ENCODE measurements around the gene SCG3. TPM values are rescaled to one million over a fixed set of nuclear protein-coding genes. Genes with fewer than 3 reads are reported as not detected.

SCG3 gene
- total and polyA plus RNA-seq, 2 of the 4 experiments (the other 2 are of a cell fraction) = 0.02 TPM; not detected in 1

DNA sequence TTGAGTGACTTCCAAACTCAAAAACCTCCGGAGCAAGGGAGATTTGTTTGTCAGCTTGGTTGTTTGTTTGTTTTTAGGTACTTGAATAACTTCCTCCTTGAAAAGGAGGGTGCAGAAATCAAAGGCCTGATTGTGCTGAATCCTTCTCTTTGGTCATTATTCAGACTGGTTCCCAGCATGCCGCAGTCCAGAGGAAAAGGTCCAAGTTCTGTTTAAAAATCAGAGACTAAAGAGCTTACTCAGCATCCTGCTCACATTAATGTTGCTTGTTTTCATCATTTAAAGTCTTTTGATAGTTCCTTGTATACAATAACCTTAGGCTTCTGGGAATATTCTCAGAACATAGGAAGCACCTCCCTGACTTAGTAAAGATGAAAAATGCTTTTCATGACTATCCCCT, 982 bp upstream of the SCG3 start:
- ATAC-seq (ENCODE audit: low read depth) = no peak
- H3K14ac ChIP-seq (replicated peaks; ENCODE audit: low read depth, low read length) = no peak overlapping the region
- ChIA-PET POLR2A (ENCODE audit: unreplicated experiment) (no interaction called here), CTCF (no interaction called here)
- H3K9me1 ChIP-seq (ENCODE audit: insufficient read depth, low read length) = no peaks in the 10 kb centered on the region
- no peak overlapping the region for H3K23ac ChIP-seq (ENCODE audit: low read depth, low read length)
- no peak overlapping the region for H2BK120ac ChIP-seq (ENCODE audit: low read depth, low read length)
- H3K4me2 ChIP-seq (ENCODE audit: low read depth, low read length) = no peak overlapping the region
- H4K91ac ChIP-seq (ENCODE audit: insufficient read depth, low read depth, low read length) = no peak overlapping the region
- H4K8ac ChIP-seq (ENCODE audit: low read depth in 2 of 2, low read length in 2 of 2) = no peak overlapping the region
- no peak overlapping the region for H3K9ac ChIP-seq (ENCODE audit: low read depth, low read length)
- no peak overlapping the region for H3K18ac ChIP-seq (ENCODE audit: low read depth, low read length)
- no peak overlapping the region for H2BK15ac ChIP-seq (ENCODE audit: low read depth, low read length)
- dilution Hi-C loops (cut with HindIII; ENCODE audit: low sequenced_read_pairs, unreplicated experiment) = no loop called here
- BruUV-seq (replicated peaks) = no TSS peak
- intact Hi-C loops (cut with micrococcal nuclease) = no loop called here
- no peak overlapping the region for H2BK20ac ChIP-seq (ENCODE audit: low read depth, low read length)
- H3K79me1 ChIP-seq (ENCODE audit: low read depth in 1 of 2, low read length in 2 of 2) = no peaks in the 10 kb centered on the region
- no peaks in the 10 kb centered on the region for H4K20me1 ChIP-seq (ENCODE audit: insufficient read depth, low read length)
- H3K36me3 ChIP-seq (ENCODE audit: control insufficient read depth, insufficient read depth, low read length) = no peaks in the 10 kb centered on the region
- WGBS, 2 experiments (ENCODE audit: extremely low coverage in 2 of 2, insufficient read length in 1 of 2) = 44% methylated on average over 1 of the region's 2 CpGs; no CpG with 5 or more reads in 1 of the 2 experiments
- H3K27ac ChIP-seq (ENCODE audit: insufficient read depth, low read length) = no peak overlapping the region
- 0 out of 2 replicates have a peak, but pooled peaks have one; percentile 35 for TF ChIP-seq MAFK (IDR thresholded peaks at IDR 0.05; ENCODE audit: low read depth, low read length)
- TF ChIP-seq, protein P1, sequence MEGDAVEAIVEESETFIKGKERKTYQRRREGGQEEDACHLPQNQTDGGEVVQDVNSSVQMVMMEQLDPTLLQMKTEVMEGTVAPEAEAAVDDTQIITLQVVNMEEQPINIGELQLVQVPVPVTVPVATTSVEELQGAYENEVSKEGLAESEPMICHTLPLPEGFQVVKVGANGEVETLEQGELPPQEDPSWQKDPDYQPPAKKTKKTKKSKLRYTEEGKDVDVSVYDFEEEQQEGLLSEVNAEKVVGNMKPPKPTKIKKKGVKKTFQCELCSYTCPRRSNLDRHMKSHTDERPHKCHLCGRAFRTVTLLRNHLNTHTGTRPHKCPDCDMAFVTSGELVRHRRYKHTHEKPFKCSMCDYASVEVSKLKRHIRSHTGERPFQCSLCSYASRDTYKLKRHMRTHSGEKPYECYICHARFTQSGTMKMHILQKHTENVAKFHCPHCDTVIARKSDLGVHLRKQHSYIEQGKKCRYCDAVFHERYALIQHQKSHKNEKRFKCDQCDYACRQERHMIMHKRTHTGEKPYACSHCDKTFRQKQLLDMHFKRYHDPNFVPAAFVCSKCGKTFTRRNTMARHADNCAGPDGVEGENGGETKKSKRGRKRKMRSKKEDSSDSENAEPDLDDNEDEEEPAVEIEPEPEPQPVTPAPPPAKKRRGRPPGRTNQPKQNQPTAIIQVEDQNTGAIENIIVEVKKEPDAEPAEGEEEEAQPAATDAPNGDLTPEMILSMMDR (conservative IDR thresholded peaks at IDR 0.05; ENCODE audit: low read depth, low read length) = no peak
- peaks cover 8% of the 10 kb centered on the region for H3K27me3 ChIP-seq (ENCODE audit: control insufficient read depth, insufficient read depth, low read length)
- no peak overlapping the region for H2AK9ac ChIP-seq (replicated peaks; ENCODE audit: low read depth, low read length, poor library complexity)
- H3K4ac ChIP-seq (ENCODE audit: low read depth, low read length) = no peak overlapping the region
- no peak overlapping the region for H4K5ac ChIP-seq (ENCODE audit: low read depth, low read length)
- H2AK5ac ChIP-seq (ENCODE audit: low read depth, low read length) = no peak overlapping the region
- H3K4me3 ChIP-seq (ENCODE audit: insufficient read depth, low read depth, low read length) = no peak overlapping the region
- no peak overlapping the region for H3K56ac ChIP-seq (ENCODE audit: extremely low read depth, insufficient read depth, low read length)
- in situ Hi-C loops (cut with MboI; ENCODE audit: low sequenced_read_pairs) = no loop called here
- no peaks in the 10 kb centered on the region for H3K9me3 ChIP-seq (ENCODE audit: control insufficient read depth, insufficient read depth, low read length)
- no peak for DNase-seq
- H2AFZ ChIP-seq (replicated peaks; ENCODE audit: low read length, poor library complexity) = no peak overlapping the region
- H3K4me1 ChIP-seq (ENCODE audit: control insufficient read depth, insufficient read depth, low read length) = no peaks in the 10 kb centered on the region
- no peak overlapping the region for H2BK5ac ChIP-seq (ENCODE audit: low read depth, low read length, poor library complexity, severe bottlenecking)
